ENCODE data around the gene CTNND1. TPM values are rescaled to one million over a fixed set of nuclear protein-coding genes. Genes with fewer than 3 reads are reported as not detected.

The CTNND1 gene

DNA sequence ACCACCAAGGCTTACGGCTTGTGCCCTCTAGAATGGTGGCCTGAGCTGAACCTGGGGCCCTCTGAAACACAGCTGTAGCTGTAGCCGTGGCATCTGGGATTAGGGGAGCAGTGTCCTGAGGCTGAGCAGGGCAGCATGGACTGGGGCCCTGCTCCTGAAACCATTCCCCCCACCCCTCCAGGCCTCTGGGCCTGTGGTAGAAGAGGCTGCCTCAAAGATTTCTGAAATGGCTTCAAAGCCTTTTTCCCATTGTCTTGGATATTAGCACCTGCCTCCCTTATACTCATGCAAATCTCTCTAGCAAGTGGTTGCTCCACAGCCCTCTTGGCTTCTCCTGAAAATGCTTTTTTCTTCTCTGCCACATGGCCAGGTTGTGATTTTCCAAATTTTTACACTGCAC lies 106.9 kb downstream of the CTNND1 start:
- Histone ChIP-seq H3K4me3 (ENCODE audit: low read length in 2 of 2) (no peak overlapping the region), H3K27me3 (ENCODE audit: control insufficient read depth in 3 of 3, insufficient read depth in 3 of 3, low read depth in 1 of 3, low read length in 3 of 3) (no peaks in the 10 kb centered on the region), H3K36me3 (replicated peaks in 1 of 2; ENCODE audit: control insufficient read depth in 2 of 2, insufficient read depth in 2 of 2, low read length in 2 of 2) (no peaks in the 10 kb centered on the region), H3K4me1 (ENCODE audit: control insufficient read depth in 2 of 2, insufficient read depth in 1 of 2, low read depth in 1 of 2, low read length in 2 of 2) (no peaks in the 10 kb centered on the region), H2BK120ac (ENCODE audit: low read depth, low read length) (no peak overlapping the region), H3K79me1 (ENCODE audit: low read depth, low read length) (no peaks in the 10 kb centered on the region), H3K18ac (ENCODE audit: low read length) (no peak overlapping the region), H2BK15ac (ENCODE audit: low read length) (no peak overlapping the region), H3K4me2 (ENCODE audit: insufficient read depth, low read length, poor library complexity, severe bottlenecking) (no peak overlapping the region), H2BK12ac (ENCODE audit: low read length) (no peak overlapping the region), H3K9me3 (replicated peaks in 1 of 2; ENCODE audit: control insufficient read depth in 2 of 2, insufficient read depth in 1 of 2, low read depth in 1 of 2, low read length in 2 of 2) (peaks cover 0 to 2% of the 10 kb centered on the region in 2 donors), H4K91ac (ENCODE audit: low read depth, low read length, poor library complexity) (no peak overlapping the region), H2BK5ac (ENCODE audit: low read length) (no peak overlapping the region), H4K8ac (ENCODE audit: low read depth, low read length) (no peak overlapping the region), H3K9ac (ENCODE audit: low read depth, low read length, poor library complexity) (no peak overlapping the region), H3K4ac (ENCODE audit: low read length) (no peak overlapping the region), H2AFZ (ENCODE audit: low read length) (no peak overlapping the region), H3K27ac (replicated peaks; ENCODE audit: low read length) (no peak overlapping the region), H2AK5ac (ENCODE audit: low read depth, low read length) (no peak overlapping the region), H3K23ac (ENCODE audit: low read depth, low read length, poor library complexity) (no peak overlapping the region), H3K14ac (ENCODE audit: low read length) (no peak overlapping the region)
- DNase-seq (ENCODE audit: low spot score), result no peak
- WGBS, 2 donors (ENCODE audit: extremely low coverage in 2 of 2, insufficient read length in 2 of 2, insufficient replicate concordance in 1 of 2), result no CpG with 5 or more reads among the region's 2 CpGs

Small RNAs within 50 kb of the gene (small RNA-seq; reads per million reads assigned to genes)
- gene AP001931.1 (ENCODE audit: insufficient read depth) (not detected), gene TMX2-CTNND1 (ENCODE audit: insufficient read depth) (not detected)
